NK-92 (cell line): Measurements from ENCODE around the gene TOR1B.

Source experiments
- DNase-seq: peaks from one replicate; lab custom pipeline; 2025; ENCODE audit not compliant: unreplicated experiment; lab: John Stamatoyannopoulos, UW

Gene TOR1B

DNA sequence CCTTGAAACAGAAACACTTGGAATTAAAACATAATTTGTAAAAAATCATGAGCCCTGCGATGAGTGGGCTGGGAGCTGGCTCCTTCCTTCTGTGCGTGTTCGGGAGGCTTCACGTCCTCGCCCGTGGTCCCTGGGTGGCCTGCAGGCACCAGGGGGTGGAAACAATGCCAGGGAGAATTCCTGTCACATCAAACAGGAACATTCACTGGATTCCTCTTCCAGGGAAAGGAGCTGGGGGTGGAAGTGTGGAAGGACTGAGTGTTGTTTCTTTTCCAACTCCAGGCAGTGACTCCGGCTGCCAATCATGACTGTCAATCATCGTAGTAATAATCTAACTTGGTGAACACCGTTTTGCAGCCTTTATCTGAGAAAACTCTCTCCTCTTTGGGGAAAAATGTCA lies 10.7 kb downstream of the TOR1B start:
- DNase-seq, result no peak

GRCh38 chr9:129814432-129815223 lies 11.6 kb downstream of the TOR1B start:
- DNase-seq, result no peak

DNA sequence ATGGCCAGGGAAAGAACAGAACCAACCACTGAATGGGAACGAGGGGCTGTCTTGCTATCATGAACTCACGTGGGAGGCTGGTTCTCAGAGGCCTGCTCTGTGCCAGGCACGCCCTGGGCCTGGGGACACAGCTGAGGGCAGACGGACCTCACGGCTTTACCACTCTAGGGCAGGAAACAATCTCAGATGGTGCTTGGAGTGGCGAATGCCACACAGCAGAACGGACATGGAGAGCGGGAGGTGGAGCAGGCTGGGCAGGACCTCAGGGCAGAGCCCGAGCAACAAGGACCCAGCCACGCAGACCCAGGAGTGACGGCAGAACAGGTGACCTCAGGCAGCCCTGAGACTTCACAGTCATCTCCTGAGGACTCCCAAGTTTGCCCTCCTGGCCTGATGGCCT lies 12.3 kb downstream of the TOR1B start:
- DNase-seq, result no peak

DNA sequence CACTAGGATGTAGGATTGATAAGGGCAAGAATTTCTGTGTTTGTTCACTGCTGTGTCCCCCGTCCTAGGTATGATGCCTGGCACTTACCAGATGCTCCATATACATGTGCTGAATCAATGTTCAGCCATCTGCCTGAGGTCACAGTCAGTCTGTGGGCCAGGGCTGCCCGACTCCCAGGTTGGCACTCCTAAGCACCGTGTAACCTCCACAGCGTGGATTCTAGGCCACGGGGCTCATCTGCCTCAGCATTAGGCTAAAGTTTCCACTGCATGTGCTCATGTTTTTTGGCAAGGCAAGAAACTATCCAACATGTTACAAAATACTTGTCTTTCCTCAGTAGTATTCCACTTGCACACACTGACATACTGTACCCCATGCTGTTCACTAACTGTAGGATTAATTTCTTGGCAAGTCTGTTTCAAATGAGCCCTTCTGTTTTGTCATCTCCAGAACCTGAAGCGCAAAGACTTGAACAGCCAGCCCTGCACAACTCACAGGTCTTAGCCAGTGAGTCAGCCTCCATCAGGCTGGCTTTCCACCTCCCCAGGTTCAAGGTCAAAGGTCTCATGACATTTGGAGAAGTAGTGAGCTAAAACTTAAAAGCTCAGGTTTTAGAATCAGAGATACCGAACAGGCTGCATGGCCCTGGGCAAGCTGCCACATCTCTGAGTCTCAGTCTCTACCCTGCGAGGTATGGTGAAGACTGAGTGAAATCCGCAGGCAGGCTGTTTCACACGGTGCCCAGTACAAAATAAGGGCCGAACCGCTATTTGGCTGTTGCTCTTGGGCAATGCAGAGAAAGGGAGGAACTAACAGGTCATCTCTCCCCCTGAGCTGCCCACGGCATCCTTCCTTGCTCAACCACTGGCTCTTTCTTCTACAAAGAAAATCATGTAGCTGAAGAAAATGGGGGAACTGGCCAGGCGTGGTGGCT lies 13.8 kb downstream of the TOR1B start:
- DNase-seq, result no peak

DNA sequence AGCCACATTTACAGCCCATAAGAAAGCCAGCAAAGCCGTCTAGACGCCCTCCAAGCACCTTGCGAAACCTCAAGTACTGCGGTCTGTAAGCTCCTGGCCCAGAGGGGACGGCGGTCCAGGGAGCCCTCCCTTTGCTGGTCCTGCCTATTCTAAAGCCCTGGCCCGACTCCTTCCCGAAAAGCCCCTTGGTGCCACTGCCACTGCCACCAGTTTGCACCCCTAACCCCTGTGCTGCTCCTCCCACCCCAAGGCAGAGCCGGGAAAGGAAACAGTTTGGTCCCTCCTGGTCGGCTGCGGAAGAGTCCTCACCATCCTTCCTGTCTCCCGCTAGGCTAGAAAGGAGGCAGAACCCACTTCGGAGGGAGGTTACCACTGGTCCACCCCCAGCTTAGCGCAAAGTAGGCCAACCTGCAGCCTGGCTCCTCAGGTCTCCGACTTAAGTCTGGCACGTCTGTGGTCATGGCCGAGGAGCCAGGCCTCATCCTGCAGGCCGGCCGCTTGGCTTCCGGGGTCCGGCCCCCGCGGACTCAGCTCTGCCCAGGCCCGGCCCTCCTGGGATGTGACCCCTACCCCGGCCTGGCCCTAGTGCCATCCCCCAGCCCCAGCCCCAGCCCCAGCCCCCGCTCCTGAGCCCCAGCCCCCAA lies 20.0 kb downstream of the TOR1B start:
- DNase-seq, result no peak

DNA sequence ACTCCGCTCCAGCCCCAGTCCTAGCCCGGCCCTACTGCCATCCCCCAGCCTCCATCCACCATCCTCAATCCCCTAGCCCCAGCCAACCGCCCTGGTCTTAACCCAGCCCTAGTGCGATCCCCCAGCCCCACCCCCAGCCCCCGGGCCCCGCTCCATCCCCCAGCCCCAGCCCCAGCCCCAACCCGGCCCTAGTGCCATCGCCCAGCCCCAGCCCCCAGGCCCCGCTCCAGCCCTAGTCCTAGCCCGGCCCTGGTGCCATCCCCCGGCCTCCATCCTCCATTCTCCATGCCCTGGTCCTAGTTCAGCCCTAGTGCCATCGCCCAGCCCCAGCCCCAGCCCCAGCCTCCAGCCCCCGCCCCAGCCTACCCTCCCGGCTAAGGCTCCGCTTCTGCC lies 20.6 kb downstream of the TOR1B start:
- DNase-seq, result no peak

- peak; percentile 38 for DNase-seq
These were observed 21.1 kb downstream of the TOR1B start, which contains the start of gene TOR1A for GRCh38 chr9:129823935-129824601. Gene TOR1A (minus strand): TSS chr9:129824136. CDS start chr9:129824085, 51 bp downstream.

- no peak for DNase-seq
These were observed 23.4 kb downstream of the TOR1B start for GRCh38 chr9:129826344-129826743.

DNA sequence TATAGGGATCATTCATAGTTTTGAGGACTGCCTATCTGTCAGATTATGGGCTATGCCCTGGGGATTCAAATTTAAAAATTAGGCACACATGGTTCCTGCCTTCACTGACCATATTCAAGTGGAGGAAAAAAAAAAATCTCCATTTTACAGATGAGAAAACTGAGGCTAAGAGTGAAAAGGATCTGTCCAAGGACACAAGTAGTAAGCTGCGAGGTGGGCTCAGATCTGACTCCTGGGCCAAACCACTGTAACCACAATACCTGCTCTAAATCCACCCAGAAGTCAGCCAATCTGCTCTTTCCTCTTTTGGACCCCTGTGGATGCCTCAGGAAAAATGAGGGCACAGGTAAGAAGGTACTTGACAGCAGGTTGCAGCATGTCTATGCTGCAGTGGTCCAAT lies 23.8 kb downstream of the TOR1B start:
- DNase-seq, result no peak

DNA sequence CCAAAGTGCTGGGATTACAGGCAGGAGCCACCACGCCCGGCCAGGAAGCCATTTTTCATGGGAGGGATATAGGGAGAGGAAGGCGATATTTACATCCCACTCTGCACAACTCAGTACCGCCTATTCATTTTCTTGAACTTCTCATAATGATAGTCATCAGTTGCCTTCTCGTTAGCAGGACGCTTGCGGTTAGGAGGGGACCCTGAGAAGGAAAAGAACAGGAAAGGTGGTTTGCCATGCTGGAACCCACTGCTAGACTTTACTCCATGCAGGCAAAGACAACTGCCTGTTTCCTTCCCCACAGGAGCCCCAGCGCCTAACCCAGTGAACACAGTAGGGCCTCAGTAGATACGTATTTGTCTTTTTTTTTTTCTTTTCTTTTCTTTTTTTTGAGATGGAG lies 25.1 kb downstream of the TOR1B start:
- DNase-seq, result no peak

DNA sequence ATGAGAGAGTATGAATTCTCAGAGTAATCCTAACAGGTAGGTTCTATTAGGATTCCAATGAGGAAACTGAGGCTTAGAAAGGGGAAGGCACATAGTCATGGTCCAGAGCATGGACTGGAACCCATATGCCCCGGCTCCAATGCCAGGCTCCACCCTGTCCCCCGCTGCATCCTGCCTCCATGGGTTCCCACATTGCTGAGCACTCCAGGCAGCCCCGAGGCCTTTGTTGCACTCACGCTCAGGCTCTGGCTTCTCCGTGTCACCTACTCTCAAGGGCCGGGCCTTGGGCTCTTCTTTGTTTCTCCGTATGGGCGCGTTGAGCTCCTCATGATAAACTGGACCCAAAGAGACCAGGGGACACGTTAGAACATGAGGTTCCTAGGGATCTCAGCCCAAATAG lies 26.0 kb downstream of the TOR1B start:
- DNase-seq, result no peak

DNA sequence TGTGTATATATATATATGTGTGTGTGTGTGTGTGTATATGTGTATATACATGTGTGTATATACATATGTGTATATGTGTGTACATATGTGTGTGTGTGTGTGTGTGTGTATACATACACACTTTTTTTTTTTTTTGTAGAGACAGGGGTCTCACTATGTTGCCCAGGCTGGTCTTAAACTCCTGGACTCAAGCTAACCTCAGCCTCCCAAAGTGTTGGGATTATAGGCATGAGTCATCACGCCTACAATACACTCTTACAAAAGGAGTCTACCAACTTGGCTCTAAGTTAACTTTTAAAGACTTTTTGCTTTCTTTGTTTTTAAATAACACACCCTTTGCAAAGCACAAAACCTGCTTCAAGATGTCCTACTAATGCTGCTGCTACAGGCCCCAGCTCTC lies 30.0 kb downstream of the TOR1B start:
- DNase-seq, result no peak

GRCh38 chr9:129834489-129835127 lies 31.6 kb downstream of the TOR1B start:
- no peak for DNase-seq

DNA sequence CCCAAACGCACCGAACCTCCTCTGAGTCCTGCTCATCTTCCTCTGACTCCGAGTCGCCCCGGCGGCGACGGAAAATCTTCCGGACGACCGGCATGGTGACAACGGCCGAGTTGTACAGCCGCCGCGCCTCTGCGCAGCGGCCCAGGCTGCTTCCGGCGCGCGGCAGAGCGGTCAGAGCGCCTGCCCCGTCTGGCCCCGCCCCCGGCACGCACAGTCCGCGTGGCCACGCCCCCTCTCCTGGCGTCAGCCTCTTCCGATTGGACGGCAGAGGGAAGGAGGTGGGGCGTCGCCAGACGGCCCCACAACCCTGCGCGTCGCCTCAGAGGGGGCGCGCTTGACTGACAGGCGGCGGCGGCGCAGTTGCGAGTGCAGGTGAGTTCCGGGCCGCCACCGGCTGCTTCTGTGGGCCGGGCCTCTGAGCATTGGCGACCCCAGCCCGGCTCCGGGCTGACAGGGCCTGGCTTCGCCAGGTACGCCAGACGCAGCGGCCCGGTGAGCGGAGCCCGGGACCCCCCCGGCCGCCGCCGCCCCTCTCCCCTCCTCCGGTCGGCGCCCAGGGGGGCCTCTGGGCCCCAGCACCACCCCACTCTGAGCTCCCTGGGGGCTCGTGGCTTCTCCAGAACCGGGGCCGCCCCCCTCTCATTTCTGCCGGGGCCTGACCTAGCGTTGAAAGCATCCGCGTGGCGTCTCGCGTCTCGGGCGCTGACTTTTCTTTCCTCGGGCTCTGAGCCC lies 32.3 kb downstream of the TOR1B start, which contains the start of the genes C9orf78 and USP20:
C9orf78 (minus strand) TSS at position 148 of the 732 bp plus-strand sequence; CDS start at position 94, 54 bp downstream.
USP20 (plus strand) TSS at position 331 of the 732 bp plus-strand sequence. CDS start 17,098 bp downstream, outside the sequence.
- peak; percentile 76 for DNase-seq

DNA sequence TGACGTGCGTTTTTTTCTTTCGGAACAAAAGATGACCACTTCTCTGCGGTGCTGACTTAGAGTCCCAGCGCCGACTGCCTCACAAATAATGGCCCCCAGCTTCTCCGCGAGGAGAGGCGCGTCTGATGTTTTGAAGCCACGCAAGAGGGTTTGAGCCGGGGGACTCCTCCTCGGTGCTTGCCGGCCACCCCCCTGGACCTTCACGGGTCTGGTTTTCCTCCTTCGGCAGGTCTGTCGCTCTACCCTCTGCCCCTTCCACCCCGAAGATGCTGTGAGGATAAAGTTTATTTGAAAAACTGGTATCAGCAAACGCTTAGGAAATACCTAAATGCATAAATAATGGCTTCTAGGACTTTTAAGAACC lies 32.9 kb downstream of the TOR1B start:
- DNase-seq, result no peak

DNA sequence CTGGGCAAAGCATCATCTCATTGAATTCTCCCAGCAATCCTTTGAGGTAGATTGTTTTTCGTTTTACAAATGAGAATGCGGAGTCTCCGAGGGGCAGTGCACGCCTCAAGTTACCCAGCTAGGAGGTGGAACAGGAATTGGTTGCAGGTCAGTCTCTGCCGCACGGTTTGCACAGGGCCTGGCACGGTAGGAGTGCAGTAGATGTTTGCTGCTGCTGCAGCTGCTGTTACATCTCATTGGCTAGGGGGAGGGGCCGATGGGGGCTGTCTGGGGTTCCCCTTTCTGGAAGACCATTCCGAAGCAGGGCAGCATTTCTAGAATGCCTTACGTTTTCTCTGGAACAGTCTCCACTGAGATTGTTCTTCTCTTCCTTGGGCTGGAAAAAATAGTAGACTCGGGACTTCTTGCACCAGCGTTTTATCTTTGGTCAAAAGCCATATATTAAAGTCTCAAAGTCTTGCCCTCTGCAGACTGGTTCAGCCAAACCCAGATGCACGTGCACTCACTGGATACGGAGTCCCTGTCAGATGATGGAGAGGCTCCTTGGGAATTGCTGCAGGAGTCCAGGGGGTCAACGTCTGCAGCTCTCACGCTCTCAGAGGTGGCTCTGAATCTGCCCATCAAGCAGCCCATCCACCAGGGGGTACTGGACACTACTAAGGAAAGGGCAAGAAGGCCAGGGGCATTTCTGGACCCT lies 33.5 kb downstream of the TOR1B start:
- DNase-seq, result no peak

- DNase-seq, result no peak
These were observed 35.8 kb downstream of the TOR1B start for GRCh38 chr9:129838707-129839259.

DNA sequence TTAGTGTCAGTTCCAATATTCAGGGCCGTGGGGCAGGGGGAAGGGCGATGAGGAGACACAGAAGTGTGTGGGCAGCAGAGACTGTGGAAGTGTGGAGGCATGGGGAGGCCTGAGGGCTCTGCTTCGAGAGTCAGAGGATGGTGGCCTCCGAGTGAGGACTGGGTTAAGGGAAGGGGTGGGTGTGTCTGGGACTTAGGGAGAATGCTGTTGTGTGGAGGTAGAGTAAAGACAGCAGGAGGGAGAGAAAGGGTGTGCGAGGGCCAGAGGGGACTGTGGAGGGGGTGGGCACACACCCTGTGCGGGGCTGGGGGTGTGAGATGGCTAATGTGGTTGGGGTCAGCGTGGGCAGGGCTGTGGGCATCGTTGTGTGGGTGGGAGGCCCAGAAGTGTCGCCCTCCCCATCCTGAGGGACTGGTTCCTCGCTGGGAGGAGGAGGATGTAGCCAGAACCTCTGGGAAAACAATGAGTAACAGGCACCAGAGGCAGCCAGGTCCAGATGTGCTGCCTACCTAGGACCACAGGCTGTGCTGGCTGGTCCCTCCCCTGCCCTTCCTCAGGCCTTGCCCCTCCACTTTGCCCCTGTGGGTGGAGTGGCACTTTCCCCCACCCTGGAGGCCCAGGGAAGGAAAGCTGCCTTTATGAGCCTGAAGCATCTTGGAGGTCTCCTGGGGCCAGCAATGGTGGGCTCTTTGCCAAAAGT lies 36.5 kb downstream of the TOR1B start:
- DNase-seq, result no peak
